ENCODE measurements around the gene PTPRE. TPM values are rescaled to one million over a fixed set of nuclear protein-coding genes. Genes with fewer than 3 reads are reported as not detected.

Gene PTPRE
- total RNA-seq, 1 donor from 2014 or later = 20.4 TPM

DNA sequence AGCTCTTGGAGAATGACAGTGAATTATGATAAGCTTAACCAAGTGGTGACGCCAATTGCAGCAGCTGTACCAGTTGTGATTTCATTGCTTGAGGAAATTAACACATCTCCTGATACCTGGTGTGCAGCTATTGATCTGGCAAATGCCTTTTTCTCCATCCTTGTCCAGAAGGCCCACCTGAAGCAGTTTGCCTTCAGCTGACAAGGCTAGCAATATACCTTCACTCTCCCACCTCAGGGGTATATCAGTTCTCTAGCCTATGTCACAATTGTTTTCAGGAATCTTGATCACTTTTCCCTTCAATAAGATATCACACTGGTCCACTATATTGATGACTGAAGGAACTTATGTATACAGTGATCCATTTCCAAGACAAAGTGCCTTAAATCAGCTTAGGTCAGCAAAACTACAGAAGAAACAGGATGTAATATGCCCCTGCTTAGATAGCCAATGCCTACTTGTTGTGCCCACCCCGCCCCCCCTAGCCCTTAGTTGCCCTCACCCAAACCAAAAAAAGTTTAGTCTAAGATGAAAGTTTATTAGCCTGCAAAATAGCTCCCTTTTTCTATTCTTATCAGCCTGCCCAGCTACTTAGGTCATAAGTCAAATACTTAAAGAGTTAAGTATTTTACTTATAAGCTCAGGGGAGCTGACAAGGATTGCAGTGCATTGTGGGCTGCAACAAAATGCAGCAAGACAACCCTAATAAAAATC lies 45.1 kb downstream of the PTPRE start:
- intact Hi-C loops (cut with micrococcal nuclease) = no loop called here

DNA sequence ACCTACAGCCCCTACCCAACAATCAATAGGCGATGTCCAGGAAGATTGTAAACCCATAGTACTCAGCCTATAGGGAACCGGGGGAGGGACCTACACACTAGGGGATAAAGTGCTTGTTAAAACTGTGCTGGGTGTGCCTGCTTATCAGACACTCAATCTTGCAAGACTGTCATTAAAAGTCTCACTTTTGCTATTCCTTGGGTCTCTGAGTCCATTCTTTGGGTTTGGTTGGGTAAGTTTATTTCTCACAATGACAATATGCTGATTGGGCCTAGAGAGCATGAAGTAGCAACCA lies 45.6 kb downstream of the PTPRE start:
- intact Hi-C loops (cut with micrococcal nuclease) = no loop called here

DNA sequence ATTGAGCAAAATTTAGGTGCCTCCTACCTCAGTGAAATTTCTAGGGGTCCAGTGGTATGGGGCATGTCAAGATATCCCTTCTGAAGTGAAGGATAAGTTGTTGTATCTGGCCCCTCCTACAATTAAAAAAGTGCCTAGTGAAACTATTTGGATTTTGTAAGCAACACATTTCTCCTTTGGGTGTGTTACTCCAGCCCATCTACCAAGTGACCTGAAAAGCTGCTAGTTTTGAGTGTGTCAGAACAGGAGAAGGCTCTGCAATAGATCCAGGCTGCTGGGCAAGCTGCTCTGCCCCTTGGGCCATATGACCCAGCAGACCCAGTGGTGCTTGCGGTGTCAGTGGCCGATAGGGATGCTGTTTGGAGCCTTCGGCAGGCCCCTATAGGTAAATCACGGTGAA lies 46.0 kb downstream of the PTPRE start:
- intact Hi-C loops (cut with micrococcal nuclease) = no loop called here

DNA sequence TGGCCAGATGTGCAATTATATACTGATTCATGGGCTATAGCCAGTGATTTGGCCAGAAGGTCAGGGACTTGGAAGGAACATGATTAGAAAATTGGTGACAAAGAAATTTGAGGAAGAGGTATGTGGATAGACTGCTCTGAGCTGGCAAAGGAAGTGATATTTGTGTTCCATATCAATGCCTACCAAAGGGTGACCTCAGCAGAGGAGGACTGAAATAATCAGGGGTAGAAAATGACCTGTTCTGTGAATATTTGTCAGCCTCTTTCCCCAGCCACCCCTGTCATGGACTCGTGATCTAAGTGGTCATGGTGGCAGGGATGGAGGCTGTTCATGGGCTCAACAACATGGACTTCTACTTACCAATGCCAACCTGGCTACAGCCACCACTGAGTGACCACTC lies 47.0 kb downstream of the PTPRE start:
- intact Hi-C loops (cut with micrococcal nuclease) = no loop called here

DNA sequence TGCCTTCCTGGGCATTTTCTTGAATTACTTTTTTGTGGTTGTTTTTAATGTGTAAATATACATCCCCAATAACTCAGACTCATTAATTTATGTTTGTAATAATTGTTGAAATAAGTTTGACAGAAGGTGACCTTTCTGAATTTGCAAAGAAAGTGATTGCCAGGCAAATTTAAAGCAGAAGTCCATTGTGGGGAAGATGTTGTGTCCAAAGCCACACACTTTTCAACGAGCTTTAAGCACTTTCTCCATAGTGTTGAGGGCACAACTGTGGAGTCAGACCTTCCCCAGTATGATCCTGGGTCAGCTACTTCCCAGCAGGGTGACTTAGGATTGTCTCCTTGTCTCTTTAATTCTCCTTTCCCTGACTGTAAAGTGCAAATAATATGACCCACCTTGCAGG lies 52.5 kb downstream of the PTPRE start:
- intact Hi-C loops (cut with micrococcal nuclease) = no loop called here

DNA sequence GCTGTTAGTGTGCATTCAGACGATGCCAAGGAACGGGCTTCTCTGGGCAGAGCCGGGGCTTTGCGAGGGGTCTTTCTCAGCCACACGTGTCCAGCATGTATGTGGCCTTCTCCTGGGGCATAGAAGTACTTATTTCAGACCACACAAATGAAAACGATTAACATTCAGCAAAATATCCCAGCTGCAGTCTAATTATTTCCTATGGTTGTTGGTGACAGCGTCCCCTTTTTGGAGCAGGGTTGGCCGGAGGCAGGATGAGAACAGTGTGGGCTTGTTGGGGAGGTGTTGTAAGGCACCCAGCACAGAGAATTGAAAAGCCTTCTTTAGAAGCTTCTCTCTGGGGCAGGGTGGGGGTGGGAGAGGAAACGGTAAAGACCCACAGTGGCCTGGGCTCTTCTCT lies 54.2 kb downstream of the PTPRE start:
- intact Hi-C loops (cut with micrococcal nuclease) = no loop called here

DNA sequence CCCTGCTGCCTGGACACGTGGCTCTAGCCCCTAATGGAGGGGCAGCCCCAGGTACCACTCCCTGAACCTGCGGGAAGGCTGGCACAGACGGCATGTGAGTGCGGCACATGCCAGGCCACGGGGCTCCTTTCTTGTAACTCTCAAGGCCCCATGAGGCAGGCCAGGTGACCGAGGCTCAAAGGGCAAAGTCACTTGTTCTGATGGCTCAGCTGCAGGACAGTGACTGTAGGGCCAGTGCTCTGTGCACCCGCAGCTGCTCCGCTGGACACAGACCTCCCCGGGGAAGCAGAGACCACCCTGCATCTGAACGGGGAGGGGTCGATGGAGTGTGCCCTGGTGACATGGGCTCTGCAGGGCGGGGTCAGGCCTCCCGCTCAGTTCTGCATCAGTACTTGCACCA lies 55.3 kb downstream of the PTPRE start:
- intact Hi-C loops (cut with micrococcal nuclease) = no loop called here

DNA sequence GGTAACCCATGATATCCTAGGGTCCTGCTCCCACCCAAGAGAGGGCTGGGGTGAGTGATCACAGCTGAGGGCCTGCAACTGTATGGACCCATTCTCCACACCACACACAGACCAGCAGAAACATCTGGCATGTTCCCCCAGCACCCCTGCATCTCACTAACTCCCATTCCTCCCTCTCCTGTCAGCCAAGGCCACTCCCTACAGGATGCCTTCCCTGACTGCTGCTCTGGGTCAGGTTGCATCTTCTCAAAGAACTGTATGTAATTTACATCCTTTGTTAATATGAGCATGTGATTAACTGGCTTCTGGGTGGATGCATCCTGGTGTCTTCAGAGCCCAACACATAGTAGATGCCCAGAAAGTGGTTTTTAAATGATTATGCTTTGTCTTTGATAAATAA lies 56.2 kb downstream of the PTPRE start:
- intact Hi-C loops (cut with micrococcal nuclease) = no loop called here

DNA sequence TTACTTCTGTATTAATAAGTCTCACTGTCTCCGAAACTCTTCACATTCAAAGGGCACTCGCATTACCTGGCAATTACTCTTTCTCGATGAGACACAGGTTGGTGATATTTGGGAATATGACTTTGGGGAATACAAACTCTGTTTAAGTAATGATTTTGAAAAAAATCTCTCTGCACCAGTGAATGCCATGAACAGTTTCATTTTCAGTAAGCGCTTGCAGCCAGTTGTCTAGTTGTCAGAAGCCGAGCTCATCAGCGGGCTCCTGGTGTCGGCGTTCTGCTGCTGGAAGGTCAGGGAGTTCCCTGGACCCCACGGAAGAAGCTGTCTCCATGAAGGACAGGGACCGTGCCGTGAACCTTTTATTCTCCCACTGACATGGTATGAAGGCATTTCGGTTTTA lies 57.7 kb downstream of the PTPRE start:
- intact Hi-C loops (cut with micrococcal nuclease) = no loop called here

DNA sequence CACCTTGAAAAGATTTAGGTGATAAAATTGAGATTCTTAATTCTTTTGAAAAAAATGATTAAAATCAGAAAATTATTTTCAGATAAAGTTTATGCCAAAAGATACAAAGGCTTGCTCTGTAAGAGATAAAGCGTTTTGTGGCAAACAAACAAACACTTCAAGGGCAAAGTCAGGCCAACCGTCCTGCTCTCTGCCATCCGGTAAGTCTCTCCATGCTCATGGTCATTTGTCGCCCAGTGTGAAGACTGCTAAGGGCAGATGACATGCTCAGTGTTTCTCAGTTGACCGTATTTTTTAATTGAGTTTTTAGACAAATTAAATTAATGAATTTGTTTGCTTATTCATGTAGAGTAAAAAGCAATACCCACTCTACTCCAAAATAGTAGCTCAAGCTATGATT lies 60.0 kb downstream of the PTPRE start:
- intact Hi-C loops (cut with micrococcal nuclease) = no loop called here

DNA sequence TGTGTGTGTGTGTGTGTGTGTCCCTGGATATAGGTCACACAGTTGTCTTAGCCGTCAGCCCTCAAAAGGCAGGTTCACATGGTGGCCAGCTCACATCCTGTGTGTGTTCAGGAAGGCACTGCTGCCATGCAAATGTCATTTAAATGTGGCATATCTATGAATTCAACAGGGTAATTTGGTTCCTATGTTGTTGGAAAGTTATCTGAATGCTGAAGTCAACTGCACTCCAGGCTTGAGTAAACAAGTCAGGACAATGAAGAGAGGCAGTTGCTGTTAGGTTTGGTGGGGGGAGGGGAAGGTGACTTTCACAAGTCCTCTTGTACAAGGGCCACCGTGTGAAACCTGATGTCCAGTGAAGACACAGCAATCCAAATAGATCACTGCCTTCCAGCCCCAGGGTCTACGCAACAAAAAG lies 61.1 kb downstream of the PTPRE start:
- intact Hi-C loops (cut with micrococcal nuclease) = no loop called here

DNA sequence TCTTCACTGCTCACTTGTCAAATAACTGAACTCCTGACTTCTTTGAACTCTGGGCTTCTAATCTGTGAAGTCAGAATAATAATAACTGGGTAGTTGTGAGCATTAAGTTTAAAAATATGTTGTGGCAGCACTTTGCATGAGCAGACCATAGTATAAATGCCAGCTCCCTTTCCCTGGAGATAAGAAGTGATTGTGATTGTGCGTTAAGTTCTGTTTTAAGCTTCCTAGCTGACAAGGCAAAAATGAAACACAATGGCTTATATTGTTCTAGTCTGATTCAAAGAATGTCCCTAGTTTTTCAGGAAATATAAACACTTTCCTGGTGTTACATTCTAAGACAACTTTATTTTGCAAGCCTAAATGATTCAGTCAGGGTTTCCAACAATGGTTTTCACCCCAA lies 61.8 kb downstream of the PTPRE start:
- intact Hi-C loops (cut with micrococcal nuclease) = no loop called here

DNA sequence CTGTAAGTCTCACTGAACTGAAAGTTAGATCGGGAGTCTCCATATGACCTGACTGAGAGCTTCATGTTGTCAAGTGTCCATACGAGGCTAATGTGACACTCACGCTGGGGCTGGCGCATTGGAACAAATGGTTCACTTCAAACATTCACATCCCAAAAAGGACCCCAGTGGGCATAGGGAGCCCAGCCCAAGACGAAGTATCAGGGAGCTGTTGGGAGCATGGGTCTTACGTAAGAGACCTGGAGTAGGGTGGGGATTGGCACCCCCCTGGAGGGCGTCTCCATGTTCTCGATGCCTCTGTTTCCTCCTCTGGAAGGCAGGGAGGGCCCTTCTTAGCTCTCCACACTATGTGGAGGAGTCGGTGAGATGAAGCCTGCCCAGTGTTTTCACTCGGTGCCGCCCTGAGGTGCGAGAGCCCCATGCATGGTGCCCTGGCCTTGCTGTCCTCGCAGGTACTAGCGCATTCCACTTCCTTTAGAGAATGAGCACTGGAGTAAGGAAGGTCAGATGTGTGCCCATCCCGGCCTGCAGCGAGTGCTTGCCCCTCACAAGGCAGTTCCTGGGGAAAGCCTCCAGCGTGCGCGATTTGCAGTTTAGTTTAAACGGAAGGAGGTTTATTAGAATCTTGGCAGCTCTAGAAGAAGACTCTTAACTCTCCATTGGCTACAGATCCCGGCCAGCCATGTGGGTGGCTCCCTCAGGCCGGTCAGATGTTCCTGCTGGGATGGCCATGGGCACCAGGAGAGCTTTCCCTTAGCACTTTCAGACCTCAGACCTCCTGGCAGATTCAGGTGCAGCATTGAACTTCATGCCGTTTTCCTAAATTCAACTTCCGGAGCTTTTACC lies 64.4 kb downstream of the PTPRE start:
- intact Hi-C loops (cut with micrococcal nuclease) = no loop called here

DNA sequence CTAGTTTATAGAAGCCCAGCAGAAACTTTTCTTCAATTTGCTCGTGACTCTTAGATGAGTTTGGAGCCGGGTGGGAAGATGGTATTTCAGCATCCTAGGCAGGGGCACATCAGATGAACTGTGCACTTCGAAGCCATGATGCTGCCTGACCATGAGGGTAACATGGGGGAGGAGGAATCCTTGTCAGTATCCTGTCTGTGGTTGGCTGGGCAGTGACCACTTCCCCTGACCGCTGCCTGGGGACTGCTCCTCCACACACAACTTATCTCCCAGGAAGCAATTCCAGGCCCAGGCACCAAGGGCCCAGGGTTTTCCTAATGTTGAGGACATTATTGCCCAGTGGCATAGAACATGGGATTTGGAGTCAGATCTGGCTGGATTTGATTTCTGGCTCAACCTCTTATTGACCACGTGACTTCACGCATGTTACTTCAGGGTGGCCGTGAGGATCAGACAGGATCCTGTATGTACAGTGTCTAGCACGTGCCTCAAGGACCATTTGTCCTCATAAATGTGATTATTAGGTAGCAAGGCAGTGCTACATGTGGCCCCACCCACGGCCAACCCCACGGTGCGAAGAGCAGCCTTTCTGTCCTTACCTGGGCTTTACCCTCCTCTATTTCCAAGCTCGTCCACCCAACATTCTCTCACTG lies 65.2 kb downstream of the PTPRE start:
- intact Hi-C loops (cut with micrococcal nuclease) = no loop called here

DNA sequence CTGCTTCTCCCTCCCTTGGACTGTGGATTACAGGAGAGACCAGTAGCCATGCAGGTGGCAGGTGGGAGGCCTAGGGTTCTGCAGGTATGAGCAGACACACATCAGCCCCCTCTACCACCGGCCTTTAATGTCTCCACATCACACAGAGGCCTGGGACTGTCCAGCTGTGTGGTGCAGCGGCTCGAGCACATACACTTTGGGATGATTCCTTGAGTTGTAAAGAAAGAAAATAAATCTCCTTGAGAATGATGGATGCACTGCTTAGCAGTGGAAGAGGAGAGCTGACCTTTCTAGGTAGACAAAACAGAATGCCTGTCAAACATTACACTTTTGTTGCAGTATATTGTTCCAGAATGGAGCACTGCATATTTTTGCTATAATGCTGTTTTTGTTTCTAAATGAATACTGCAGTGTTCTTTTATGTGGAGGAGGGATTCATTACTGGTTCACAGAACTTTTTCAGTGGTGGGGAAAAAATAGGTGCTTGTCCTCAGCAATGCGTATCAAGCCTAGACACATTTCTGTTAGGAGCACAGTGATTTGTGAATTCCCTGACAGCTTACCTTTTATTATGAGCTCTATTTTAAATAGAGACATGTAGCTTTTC lies 66.0 kb downstream of the PTPRE start:
- intact Hi-C loops (cut with micrococcal nuclease) = no loop called here

DNA sequence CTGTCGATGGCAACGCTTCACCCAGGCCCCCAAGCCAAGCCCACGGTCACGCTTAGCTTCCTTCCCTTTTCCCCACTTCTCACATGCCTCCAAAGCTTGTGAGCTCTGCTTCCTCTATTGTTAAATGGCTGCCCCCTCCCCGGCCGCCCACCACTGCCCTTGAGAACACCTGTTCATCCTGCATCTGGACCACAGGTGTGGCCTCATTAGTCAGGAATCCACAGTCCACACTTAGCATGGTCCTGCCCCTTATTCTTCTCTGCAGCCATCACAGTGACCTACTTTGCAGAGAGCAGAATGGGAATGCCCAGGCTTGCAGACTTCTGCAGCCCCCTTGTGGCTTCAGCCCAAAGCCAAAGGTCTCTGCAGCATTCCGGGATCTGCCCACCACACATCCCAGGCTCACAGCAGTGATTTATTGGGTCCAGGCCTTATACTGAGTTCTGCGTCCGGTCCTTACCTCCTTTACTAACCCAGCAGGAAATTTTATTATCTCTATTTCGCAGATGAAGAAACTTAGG lies 66.9 kb downstream of the PTPRE start:
- intact Hi-C loops (cut with micrococcal nuclease) = no loop called here

DNA sequence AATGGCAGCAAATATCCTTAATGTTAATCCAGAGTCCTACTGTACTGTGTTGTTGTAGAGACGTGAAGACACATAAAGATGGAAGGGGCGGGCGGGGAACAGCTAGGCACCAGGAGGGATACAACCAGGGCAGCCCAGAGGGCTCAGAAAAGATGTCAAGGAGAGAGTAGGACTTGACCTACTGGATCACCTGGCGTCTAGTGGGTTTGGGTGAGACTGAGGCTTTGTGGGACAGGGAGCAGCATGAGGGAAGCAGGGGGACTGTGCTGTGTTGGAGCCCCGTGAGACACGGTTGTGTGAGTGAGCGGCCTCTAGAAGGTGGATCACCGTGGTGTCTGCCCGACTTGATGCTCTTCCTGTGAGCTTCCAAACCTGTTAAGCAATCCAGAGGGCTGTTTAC lies 68.0 kb downstream of the PTPRE start:
- intact Hi-C loops (cut with micrococcal nuclease) = no loop called here

DNA sequence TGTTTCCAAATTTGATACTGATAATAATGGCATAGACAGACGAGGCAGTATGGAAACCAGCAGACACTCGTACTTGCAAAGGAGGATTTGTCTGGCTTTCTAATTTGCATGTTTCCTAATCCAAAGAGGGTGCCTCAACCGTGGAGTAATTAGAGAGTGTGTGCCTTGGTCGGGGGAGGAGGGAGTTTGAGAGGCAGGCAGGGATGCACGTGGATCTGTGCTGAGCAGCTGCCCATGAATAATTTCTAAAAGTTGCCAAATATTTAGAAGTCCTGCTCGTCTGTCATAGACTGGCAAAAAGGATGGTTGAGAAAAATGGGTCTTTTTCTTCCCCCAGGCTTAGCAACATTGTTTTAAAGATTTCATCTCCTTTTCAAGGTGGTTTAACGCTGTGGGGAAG lies 69.4 kb downstream of the PTPRE start:
- intact Hi-C loops (cut with micrococcal nuclease) = no loop called here

DNA sequence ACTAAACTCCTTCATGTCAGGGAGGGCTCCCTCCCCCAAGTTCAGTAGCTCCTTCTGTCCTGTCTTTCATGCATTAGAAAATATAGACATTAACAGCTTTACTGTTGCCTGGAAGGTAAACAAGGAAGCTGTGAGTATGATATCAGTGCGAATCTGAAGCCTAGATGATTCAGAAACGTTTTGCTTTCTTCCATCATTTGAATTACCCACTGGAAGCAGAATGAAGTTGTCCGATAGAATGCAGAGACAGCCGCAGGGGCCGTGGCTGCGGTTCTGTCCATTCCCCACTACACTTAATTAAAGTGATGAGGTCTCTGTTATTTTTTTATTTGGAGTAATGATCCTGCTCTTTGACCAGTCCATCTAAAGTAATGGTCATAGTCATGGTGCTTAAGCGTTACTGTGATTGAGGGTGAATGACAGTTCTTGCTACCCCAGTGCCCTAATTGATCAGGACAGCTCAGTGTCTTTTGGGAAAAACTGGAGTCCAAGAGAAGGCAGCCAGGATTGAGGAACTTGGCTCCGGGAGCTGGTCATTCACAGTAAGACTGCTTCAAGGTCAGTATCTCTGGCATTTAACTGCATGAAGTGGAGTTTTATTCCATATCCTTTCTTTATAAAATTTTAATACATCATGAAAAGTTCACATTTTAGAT lies 69.9 kb downstream of the PTPRE start:
- intact Hi-C loops (cut with micrococcal nuclease) = no loop called here

DNA sequence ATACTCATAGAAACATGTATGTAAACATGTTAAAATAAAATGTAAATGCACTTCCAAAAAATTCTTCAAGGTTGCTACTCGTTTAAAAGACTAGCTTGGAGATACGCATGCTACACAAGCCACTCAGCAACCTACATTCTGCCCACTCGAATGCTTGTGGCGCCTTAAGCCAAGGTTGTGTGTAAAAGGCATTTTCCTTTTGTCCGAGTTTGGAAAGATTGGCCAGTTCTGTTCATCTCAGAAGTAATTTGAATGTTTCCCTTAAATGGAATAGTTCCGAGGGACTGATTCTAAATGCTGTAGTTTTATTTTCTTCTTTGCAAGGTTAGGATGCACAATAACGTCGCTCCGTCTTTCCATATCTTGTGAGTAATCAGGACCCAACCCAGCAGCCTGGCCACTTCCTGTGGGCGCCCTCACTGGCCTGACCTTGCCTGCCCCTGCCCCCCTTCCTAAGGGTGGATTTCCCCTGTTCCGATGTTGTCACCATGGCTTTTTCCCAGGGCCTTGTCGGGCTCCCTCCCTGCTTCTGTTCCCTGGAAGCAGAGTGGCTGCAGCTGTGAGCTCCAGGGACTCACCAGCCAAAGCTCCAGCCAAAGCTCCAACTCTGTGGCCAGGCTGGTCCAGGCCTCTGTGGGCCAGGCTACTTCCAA lies 70.6 kb downstream of the PTPRE start:
- intact Hi-C loops (cut with micrococcal nuclease) = no loop called here

DNA sequence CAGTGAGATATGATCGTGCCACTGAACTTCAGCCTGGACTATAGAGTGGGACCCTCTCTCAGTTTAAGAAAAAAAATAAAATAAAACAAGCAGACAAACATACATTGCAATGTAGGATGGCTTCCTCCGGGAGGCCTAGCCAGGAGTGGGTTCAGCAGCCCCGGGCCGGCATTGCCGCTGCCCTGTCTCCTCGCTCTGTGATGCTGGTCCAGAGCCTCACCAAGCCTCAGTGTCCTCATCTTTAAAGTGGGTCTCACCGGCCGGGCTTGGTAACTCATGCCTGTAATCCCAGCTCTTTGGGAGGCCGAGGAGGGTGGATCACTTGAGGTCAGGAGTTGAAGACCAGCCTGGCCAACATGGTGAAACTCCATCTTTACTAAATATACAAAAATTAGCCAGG lies 71.6 kb downstream of the PTPRE start:
- intact Hi-C loops (cut with micrococcal nuclease) = no loop called here

Measured in T-helper 2 cell treated with Interferon-gamma antibody and Interleukin-4, amounts not matched to agents 100 ng/mL and 5 ng/mL, for 36 hours (primary cell).